Panc1 (cell line): ENCODE data around the gene MTHFSD. TPM values are rescaled to one million over a fixed set of nuclear protein-coding genes. Genes with fewer than 3 reads are reported as not detected.

ENCODE experiments used
- ATAC-seq: fragments of 200-7000 bp; cut with Tn5 transposase; 2 replicates; pipeline ENCODE4 v1.9.1; 2020; ENCODE audit warnings: mild to moderate bottlenecking, moderate library complexity
- BruUV-seq: library from RNA; stranded (reverse); fragments of 400-500 nt; replicated peaks from 2 replicates; lab custom pipeline; 2021; lab: Mats Ljungman, UMichigan
- CTCF ChIA-PET: fragments of 300-600 bp; sonication (Branson Sonifier 250); formaldehyde crosslinking; loops from one replicate; lab custom pipeline; 2022; ENCODE audit warnings: antibody characterized with exemption; lab: Charles Lee
- POLR2A ChIA-PET: fragments of 300-600 bp; sonication (Branson Sonifier 250); formaldehyde crosslinking; loops from one replicate; lab custom pipeline; 2022; ENCODE audit warnings: antibody characterized with exemption; lab: Charles Lee
- DNase-seq: peaks from one replicate; pipeline ENCODE4 v3.0.0-alpha.2; 2010; ENCODE audit warnings: low read depth, low spot score
- H3K27ac ChIP-seq: 2 replicates; pipeline ENCODE4 v1.5.1; 2011; ENCODE audit warnings: mild to moderate bottlenecking, low read length, inconsistent platforms
- H3K27me3 ChIP-seq: fragments of 200-500 bp; sonication (Bioruptor generic); 2 replicates; pipeline ENCODE4 v1.6.0; 2014; ENCODE audit warnings: low read length, inconsistent platforms; ENCODE audit not compliant: control insufficient read depth, insufficient read depth
- H3K36me3 ChIP-seq: fragments of 200-500 bp; sonication (Bioruptor generic); 2 replicates; pipeline ENCODE4 v1.5.1; 2014; ENCODE audit warnings: inconsistent platforms, mild to moderate bottlenecking, low read length, moderate library complexity; ENCODE audit not compliant: control insufficient read depth, insufficient read depth
- H3K4me1 ChIP-seq: 2 replicates; pipeline ENCODE4 v1.5.1; 2011; ENCODE audit warnings: inconsistent platforms, mild to moderate bottlenecking, low read length, moderate library complexity; ENCODE audit not compliant: control insufficient read depth, insufficient read depth
- H3K4me3 ChIP-seq, 2 experiments: 2 replicates each; pipeline ENCODE4 v1.5.1; 2011 to 2012; ENCODE audit warnings: low read depth in 2 of 2, low read length in 2 of 2, mild to moderate bottlenecking in 2 of 2, inconsistent platforms in 1 of 2, moderate library complexity in 1 of 2
- H3K9me3 ChIP-seq: fragments of 200-500 bp; sonication (Bioruptor generic); 2 replicates; pipeline ENCODE4 v1.5.1; 2014; ENCODE audit warnings: low read depth, mild to moderate bottlenecking, inconsistent platforms, low read length, moderate library complexity; ENCODE audit not compliant: control insufficient read depth, insufficient read depth
- CTCF ChIP-seq: fragments of 450-650 bp; IDR thresholded peaks from 2 replicates; pipeline ENCODE4 v1.5.1; 2017; ENCODE audit warnings: mild to moderate bottlenecking
- POLR2AphosphoS5 ChIP-seq: IDR thresholded peaks from 2 replicates; pipeline ENCODE4 v1.6.1; 2012; ENCODE audit warnings: mild to moderate bottlenecking, low read depth, low read length, moderate library complexity
- REST ChIP-seq, 2 experiments: IDR thresholded peaks; 2 replicates each; pipeline ENCODE4 v1.6.1; 2011 to 2012; ENCODE audit warnings: low read depth in 2 of 2, control low read depth in 1 of 2, low read length in 1 of 2, mild to moderate bottlenecking in 1 of 2, moderate library complexity in 1 of 2; ENCODE audit not compliant: insufficient read depth in 1 of 2
- SIN3A ChIP-seq: IDR thresholded peaks from 2 replicates; pipeline ENCODE4 v1.6.1; 2012; ENCODE audit warnings: low read depth, mild to moderate bottlenecking, low read length, moderate library complexity, borderline replicate concordance; ENCODE audit not compliant: insufficient read depth
- TCF7L2 ChIP-seq: IDR thresholded peaks from 2 replicates; pipeline ENCODE4 v1.6.1; 2011; ENCODE audit warnings: mild to moderate bottlenecking, low read depth, low read length, inconsistent platforms
- in situ Hi-C: cut with HindIII; loops from 2 replicates; pipeline ENCODE4 v1.10.0; 2016; ENCODE audit warnings: low sequenced_read_pairs, low pct_unique_long_range_greater_than_20kb
- intact Hi-C: fragments of 100-400 bp; cut with micrococcal nuclease; formaldehyde crosslinking; loops from one replicate; pipeline ENCODE4 v1.10.0; 2022; ENCODE audit not compliant: unreplicated experiment
- total RNA-seq: library from RNA; stranded (reverse); gene quantifications from one replicate; pipeline ENCODE4 v1.2.1, GENCODE V29; 2021; ENCODE audit not compliant: unreplicated experiment

Gene MTHFSD
- total RNA-seq, 1 experiment from 2014 or later, result 16.5 TPM

GRCh38 chr16:86495357-86495701 is 59.7 kb downstream of the MTHFSD start:
- H3K27me3 ChIP-seq, result peaks cover 27% of the 10 kb centered on the region; the same call in 1 of the 2 replicates
- BruUV-seq, result no TSS peak
- no peaks in the 10 kb centered on the region for H3K36me3 ChIP-seq
- intact Hi-C loops (no loop called here), in situ Hi-C loops (no loop called here)
- H3K27ac ChIP-seq, result no peak overlapping the region
- ATAC-seq (no peak), DNase-seq (no peak)
- H3K9me3 ChIP-seq, result no peaks in the 10 kb centered on the region
- no peak overlapping the region for H3K4me3 ChIP-seq
- CTCF ChIA-PET, result no interaction called here
- POLR2A ChIA-PET, result no interaction called here
- peaks cover 3% of the 10 kb centered on the region; the same call in 1 of the 2 replicates for H3K4me1 ChIP-seq
- TF ChIP-seq SIN3A, result no peak
- TF ChIP-seq TCF7L2, result no peak
- TF ChIP-seq POLR2AphosphoS5, result no peak

- CTCF ChIA-PET, result no interaction called here
- Histone ChIP-seq H3K36me3 (no peaks in the 10 kb centered on the region), H3K27me3 (peaks cover 23% of the 10 kb centered on the region; the same call in 1 of the 2 replicates), H3K9me3 (no peaks in the 10 kb centered on the region), H3K4me3 (no peak overlapping the region), H3K4me1 (peaks cover 3% of the 10 kb centered on the region; the same call in 1 of the 2 replicates), H3K27ac (no peak overlapping the region)
- POLR2A ChIA-PET, result no interaction called here
- TF ChIP-seq CTCF (no peak), TCF7L2 (no peak), SIN3A (no peak), REST (IDR thresholded peaks at IDR 0.05; ENCODE audit: insufficient read depth in 1 of 2, low read depth in 2 of 2, low read length in 1 of 2) (no peak), POLR2AphosphoS5 (no peak)
- intact Hi-C loops, result no loop called here
- no peak for ATAC-seq
- in situ Hi-C loops, result no loop called here
- no TSS peak for BruUV-seq
- DNase-seq, result no peak
Observed at GRCh38 chr16:86494565-86495356, 60.3 kb downstream of the MTHFSD start.

- TF ChIP-seq SIN3A, result no peak
- TF ChIP-seq CTCF, result no peak
- no peak for TF ChIP-seq TCF7L2
- TF ChIP-seq POLR2AphosphoS5, result no peak
- DNase-seq, result no peak
- no TSS peak for BruUV-seq
- in situ Hi-C loops, result no loop called here
- Histone ChIP-seq H3K9me3 (no peaks in the 10 kb centered on the region), H3K27me3 (peaks cover 20% of the 10 kb centered on the region; the same call in 1 of the 2 replicates), H3K36me3 (no peaks in the 10 kb centered on the region), H3K4me3 (no peak overlapping the region), H3K4me1 (peaks cover 3% of the 10 kb centered on the region; the same call in 1 of the 2 replicates), H3K27ac (no peak overlapping the region)
- CTCF ChIA-PET, result interaction anchor here (0.7 kb wide), 1 partner anchor 21 kb away, joined by 3 read pairs; no protein-coding TSS in a partner anchor
- ATAC-seq, result no peak
- POLR2A ChIA-PET, result no interaction called here
- intact Hi-C loops, result no loop called here
Observed at GRCh38 chr16:86494039-86494564, 60.9 kb downstream of the MTHFSD start.
